Right lobe of liver (tissue), 6 donors: Measurements from ENCODE around the gene KMT2E. TPM values are rescaled to one million over a fixed set of nuclear protein-coding genes. Genes with fewer than 3 reads are reported as not detected.

Source experiments
- ATAC-seq, 4 donors: fragments of 200-7000 bp; cut with Tn5 transposase; one replicate each; pipeline ENCODE4 v1.9.1; 2020; ENCODE audit warnings: mild to moderate bottlenecking in 4 of 4, moderate library complexity in 4 of 4
- DNase-seq, 3 donors: peaks; one replicate each; pipeline ENCODE4 v3.0.0-alpha.2; 2020
- H3K27ac ChIP-seq, 3 donors: fragments of 200-600 bp; one replicate each; pipeline ENCODE4 v1.8.0; 2022
- H3K27me3 ChIP-seq, 2 donors: fragments of 200-600 bp; one replicate each; pipeline ENCODE4 v1.8.0; 2022
- H3K36me3 ChIP-seq, 4 donors: fragments of 200-600 bp; sonication (generic) in 1 of 4; one replicate each; pipeline versions ENCODE4 v1.5.1 to v1.8.0; 2017 to 2022; ENCODE audit warnings: control low read depth in 1 of 4
- H3K4me1 ChIP-seq, 4 donors: fragments of 200-600 bp; sonication (generic) in 1 of 4; one replicate each; pipeline versions ENCODE4 v1.5.1 to v1.8.0; 2017 to 2022; ENCODE audit warnings: control low read depth in 1 of 4
- H3K4me3 ChIP-seq, 3 donors: fragments of 200-600 bp; one replicate each; pipeline ENCODE4 v1.8.0; 2022
- H3K9me3 ChIP-seq, 4 donors: fragments of 200-600 bp; sonication (generic) in 1 of 4; one replicate each; pipeline versions ENCODE4 v1.5.1 to v1.8.0; 2017 to 2022; ENCODE audit warnings: control low read depth in 1 of 4
- CTCF ChIP-seq, 4 donors: fragments of 200-600 bp in 3 of 4; fragments of 450-650 bp in 1 of 4; IDR thresholded peaks; one replicate each; pipeline versions ENCODE4 v1.5.1 to v1.8.0; 2016 to 2022; ENCODE audit warnings: antibody characterized with exemption in 4 of 4, mild to moderate bottlenecking in 2 of 4
- POLR2A ChIP-seq: fragments of 450-650 bp; IDR thresholded peaks from one replicate; pipeline ENCODE4 v1.6.1; 2017; ENCODE audit warnings: antibody characterized with exemption, mild to moderate bottlenecking
- WGBS: methylation state at CpG from one replicate; pipeline ENCODE4 v1.1.6; 2018; ENCODE audit warnings: low coverage, low lambda C conversion rate; ENCODE audit not compliant: insufficient coverage; ENCODE audit errors: missing lambda C conversion rate; 5-methylcytosine and 5-hydroxymethylcytosine counted together
- intact Hi-C, 2 donors: fragments of 100-400 bp; cut with DNase I; formaldehyde crosslinking; loops; one replicate each; pipeline versions ENCODE4 v1.11.2 to v1.14.1; 2022
- total RNA-seq, 6 experiments: library from RNA; depleted of rRNA in 2 of 6; stranded (reverse); fragments of >200 nt in 2 of 6; fragmentation: NEBNext Ultra II Directional in 3 of 6; extraction: Animal tissue kit (Norgen Biotek cat#: 25700) in 3 of 6; gene quantifications; one replicate each; pipeline versions ENCODE4 v1.1.0 to v1.2.4, GENCODE V29; 2016 to 2023
- donor health status: DM: no; HTN: yes; CAD: no.
- donor health status: DM: no; HTN: no; CAD: no.
- donor health status: DM: no; HTN: no; CAD: no.
- donor health status: DM: no; HTN: yes; CAD: no.
- donor health status: DM: no; HTN: yes; CAD: no.

KMT2E gene
- total RNA-seq, 6 experiments from 2014 or later = 21.6 to 31.6 (median 25.3) TPM

- DNase-seq = peak; percentile 45 to 65 (median 62)
- Histone ChIP-seq H3K9me3 (no peaks in the 10 kb centered on the region), H3K27me3 (no peaks in the 10 kb centered on the region), H3K4me3 (peak overlapping the region; percentile 73 to 79 (median 77)), H3K36me3 (no peaks in the 10 kb centered on the region), H3K4me1 (peaks cover 0 to 52% (median 12%) of the 10 kb centered on the region in 4 donors), H3K27ac (peak overlapping the region; percentile 100)
- intact Hi-C loops = no loop called here
- 0% methylated on average over 20 of the region's 22 CpGs for WGBS
- peak in 3 of 4 donors; percentile 4 to 6 (median 6) for ATAC-seq
- TF ChIP-seq CTCF (IDR thresholded peaks at IDR 0.05) (no peak), POLR2A (peak; percentile 29)
Observed at GRCh38 chr7:105014693-105015389, 836 bp downstream of the KMT2E start.

GRCh38 chr7:105015390-105015965 is 1.5 kb downstream of the KMT2E start:
- peaks cover 0 to 51% (median 11%) of the 10 kb centered on the region in 4 donors for H3K4me1 ChIP-seq
- intact Hi-C loops = no loop called here
- under 1% methylated on average over 10 of the region's 10 CpGs for WGBS
- TF ChIP-seq CTCF (IDR thresholded peaks at IDR 0.05) (no peak), POLR2A (no peak)
- H3K27ac ChIP-seq = peak overlapping the region; percentile 100
- no peaks in the 10 kb centered on the region for H3K36me3 ChIP-seq
- H3K4me3 ChIP-seq = peak overlapping the region; percentile 73 to 79 (median 77)
- ATAC-seq (no peak), DNase-seq (no peak)
- H3K9me3 ChIP-seq = no peaks in the 10 kb centered on the region
- H3K27me3 ChIP-seq = no peaks in the 10 kb centered on the region

GRCh38 chr7:105016068-105016708 is 2.2 kb downstream of the KMT2E start:
- peak overlapping the region; percentile 73 to 79 (median 77) for H3K4me3 ChIP-seq
- H3K27ac ChIP-seq = peak overlapping the region; percentile 100
- DNase-seq = no peak
- H3K27me3 ChIP-seq = no peaks in the 10 kb centered on the region
- H3K9me3 ChIP-seq = no peaks in the 10 kb centered on the region
- no peak for ATAC-seq
- intact Hi-C loops = no loop called here
- TF ChIP-seq POLR2A (no peak), CTCF (IDR thresholded peaks at IDR 0.05) (no peak)
- no peaks in the 10 kb centered on the region for H3K36me3 ChIP-seq
- 9% methylated on average over 3 of the region's 3 CpGs for WGBS
- peaks cover 0 to 50% (median 14%) of the 10 kb centered on the region in 4 donors for H3K4me1 ChIP-seq

- ATAC-seq = no peak
- Histone ChIP-seq H3K36me3 (no peaks in the 10 kb centered on the region), H3K4me3 (peak overlapping the region in 2 of 3 donors; percentile 73 to 77), H3K27me3 (no peaks in the 10 kb centered on the region), H3K9me3 (no peaks in the 10 kb centered on the region), H3K27ac (peak overlapping the region in 2 of 3 donors; percentile 100), H3K4me1 (peaks cover 0 to 57% (median 15%) of the 10 kb centered on the region in 4 donors)
- WGBS = 18% methylated on average over 5 of the region's 5 CpGs
- intact Hi-C loops = no loop called here
- no peak for TF ChIP-seq CTCF (IDR thresholded peaks at IDR 0.05)
- TF ChIP-seq POLR2A = no peak
- no peak for DNase-seq
Observed at GRCh38 chr7:105016709-105017656, 3.0 kb downstream of the KMT2E start.
